PFSK-1 (cell line): Measurements from ENCODE around the gene TRIM10.

ENCODE experiments used
- POLR2AphosphoS5 ChIP-seq: IDR thresholded peaks from 2 replicates; pipeline ENCODE4 v1.6.1; 2012; ENCODE audit warnings: low read depth, mild to moderate bottlenecking, control low read depth, low read length, moderate library complexity
- REST ChIP-seq, 2 experiments: IDR thresholded peaks; 2 replicates each; pipeline versions ENCODE4 v1.6.1 to v1.8.0; 2011 to 2012; ENCODE audit warnings: low read depth in 2 of 2, low read length in 2 of 2, control low read depth in 1 of 2, inconsistent platforms in 1 of 2, mild to moderate bottlenecking in 1 of 2, moderate library complexity in 1 of 2; ENCODE audit not compliant: insufficient read depth in 1 of 2
- SIN3A ChIP-seq: IDR thresholded peaks from 2 replicates; pipeline ENCODE4 v1.6.1; 2012; ENCODE audit warnings: mild to moderate bottlenecking, low read length, moderate library complexity, borderline replicate concordance; ENCODE audit not compliant: insufficient read depth
- TAF1 ChIP-seq: IDR thresholded peaks from 2 replicates; pipeline ENCODE4 v1.6.1; 2012; ENCODE audit warnings: low read length, control low read depth, borderline replicate concordance; ENCODE audit not compliant: insufficient read depth

GRCh38 chr6:30136570-30137286, 24.3 kb downstream of the TRIM10 start:
- TF ChIP-seq POLR2AphosphoS5 (no peak), TAF1 (no peak), REST (IDR thresholded peaks at IDR 0.05; ENCODE audit: insufficient read depth in 1 of 2, low read depth in 2 of 2, low read length in 2 of 2) (no peak), SIN3A (no peak)
